ENCODE data around the gene ITM2A. TPM values are rescaled to one million over a fixed set of nuclear protein-coding genes. Genes with fewer than 3 reads are reported as not detected.

Gene ITM2A
- total RNA-seq (ENCODE audit: unreplicated experiment): 5.8 TPM
- long read RNA-seq, partial matches to known transcripts: 0 of 4 reads
- long read RNA-seq, other reads (novel, unspliced or antisense): 1 of 4 reads

- H3K4me1 Mint-ChIP-seq (ENCODE audit: low read depth, unreplicated experiment): peaks cover 6% of the 10 kb centered on the region
- TF ChIP-seq CTCF (IDR thresholded peaks at IDR 0.05; ENCODE audit: partially characterized antibody, unreplicated experiment): no peak
- H3K9me3 Mint-ChIP-seq (ENCODE audit: unreplicated experiment): peaks cover 8% of the 10 kb centered on the region
- peak; percentile 51 for DNase-seq
- peak within 1 kb of the TSS; percentile 56 for H3K27ac Mint-ChIP-seq (ENCODE audit: unreplicated experiment)
- H3K27me3 Mint-ChIP-seq (ENCODE audit: unreplicated experiment): no peaks in the 10 kb centered on the region
- H3K4me3 Mint-ChIP-seq (ENCODE audit: unreplicated experiment): peak within 1 kb of the TSS; percentile 90
- no peaks in the 10 kb centered on the region for H3K36me3 Mint-ChIP-seq (ENCODE audit: unreplicated experiment)
Observed at GRCh38 chrX:79366873-79367749, at the start of gene ITM2A. Gene ITM2A (minus strand): TSS chrX:79367334. CDS start chrX:79367215, 119 bp downstream.

DNA sequence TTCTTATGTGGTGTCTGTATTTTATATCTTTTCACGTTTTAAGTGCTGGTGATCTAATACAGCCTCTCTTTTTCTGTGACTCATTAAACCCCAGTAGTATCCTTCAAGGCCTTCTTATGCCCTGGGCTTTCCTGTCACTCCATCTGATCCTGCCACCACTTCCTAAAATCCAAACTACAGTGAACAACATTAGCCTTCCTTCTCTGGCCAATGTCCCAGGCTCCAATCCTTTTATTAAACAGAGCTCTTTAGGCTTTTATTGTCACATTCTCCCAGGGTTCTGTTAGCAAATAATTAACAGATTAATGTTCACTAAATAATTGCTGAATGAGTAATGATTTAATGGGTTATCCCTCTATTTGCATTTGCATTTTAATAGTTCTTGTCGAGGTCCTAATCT, 47.9 kb upstream of the ITM2A start:
- Mint-ChIP-seq H3K27me3 (ENCODE audit: unreplicated experiment) (no peaks in the 10 kb centered on the region), H3K4me1 (ENCODE audit: low read depth, unreplicated experiment) (no peaks in the 10 kb centered on the region), H3K9me3 (ENCODE audit: unreplicated experiment) (no peaks in the 10 kb centered on the region), H3K27ac (ENCODE audit: unreplicated experiment) (no peak overlapping the region), H3K4me3 (ENCODE audit: unreplicated experiment) (no peak overlapping the region), H3K36me3 (ENCODE audit: unreplicated experiment) (no peaks in the 10 kb centered on the region)
- DNase-seq: no peak
- TF ChIP-seq CTCF (IDR thresholded peaks at IDR 0.05; ENCODE audit: partially characterized antibody, unreplicated experiment): no peak

DNA sequence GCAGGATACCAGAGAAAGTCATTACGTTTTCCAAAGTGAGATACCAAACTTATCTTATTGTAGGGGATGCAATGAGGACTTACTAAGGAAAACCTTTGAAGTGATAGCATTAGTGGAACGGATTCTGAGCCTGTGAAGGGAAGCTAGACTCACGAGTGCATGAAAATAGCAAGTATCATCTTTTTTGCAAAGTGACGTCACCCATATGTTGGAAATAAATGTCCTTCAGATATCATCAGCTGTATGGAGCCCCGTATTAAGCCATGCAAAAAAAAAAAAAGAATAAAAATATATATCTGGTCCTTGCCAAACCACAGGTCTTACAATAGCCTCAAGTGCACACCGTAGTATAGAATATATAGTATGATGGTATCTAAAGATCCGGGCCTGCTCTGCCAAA, 46.8 kb upstream of the ITM2A start:
- DNase-seq: no peak
- Mint-ChIP-seq H3K36me3 (ENCODE audit: unreplicated experiment) (no peaks in the 10 kb centered on the region), H3K4me3 (ENCODE audit: unreplicated experiment) (no peak overlapping the region), H3K4me1 (ENCODE audit: low read depth, unreplicated experiment) (no peaks in the 10 kb centered on the region), H3K9me3 (ENCODE audit: unreplicated experiment) (no peaks in the 10 kb centered on the region), H3K27me3 (ENCODE audit: unreplicated experiment) (no peaks in the 10 kb centered on the region), H3K27ac (ENCODE audit: unreplicated experiment) (no peak overlapping the region)
- TF ChIP-seq CTCF (IDR thresholded peaks at IDR 0.05; ENCODE audit: partially characterized antibody, unreplicated experiment): no peak

DNA sequence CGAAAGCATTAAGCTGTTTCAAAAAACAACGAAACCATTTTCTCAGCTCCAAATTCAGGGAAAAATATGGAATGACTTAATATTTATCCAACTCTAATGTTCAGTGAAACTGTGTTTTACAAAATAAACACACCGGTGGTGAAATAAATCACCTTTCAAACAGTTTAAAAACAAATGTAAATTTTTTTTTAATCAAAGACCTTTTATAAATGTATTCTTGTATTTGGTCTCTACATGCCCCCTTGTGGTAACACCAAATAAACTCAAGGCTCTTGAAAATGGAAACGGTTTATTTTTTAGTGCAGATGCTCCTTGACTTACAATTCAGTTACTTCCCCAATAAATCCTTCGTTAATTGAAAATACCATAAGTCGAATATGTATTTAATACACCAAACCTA, 45.8 kb upstream of the ITM2A start:
- TF ChIP-seq CTCF (IDR thresholded peaks at IDR 0.05; ENCODE audit: partially characterized antibody, unreplicated experiment): peak; percentile 49
- H3K27ac Mint-ChIP-seq (ENCODE audit: unreplicated experiment): no peak overlapping the region
- no peaks in the 10 kb centered on the region for H3K27me3 Mint-ChIP-seq (ENCODE audit: unreplicated experiment)
- no peak for DNase-seq
- H3K36me3 Mint-ChIP-seq (ENCODE audit: unreplicated experiment): no peaks in the 10 kb centered on the region
- no peak overlapping the region for H3K4me3 Mint-ChIP-seq (ENCODE audit: unreplicated experiment)
- H3K9me3 Mint-ChIP-seq (ENCODE audit: unreplicated experiment): no peaks in the 10 kb centered on the region
- no peaks in the 10 kb centered on the region for H3K4me1 Mint-ChIP-seq (ENCODE audit: low read depth, unreplicated experiment)

DNA sequence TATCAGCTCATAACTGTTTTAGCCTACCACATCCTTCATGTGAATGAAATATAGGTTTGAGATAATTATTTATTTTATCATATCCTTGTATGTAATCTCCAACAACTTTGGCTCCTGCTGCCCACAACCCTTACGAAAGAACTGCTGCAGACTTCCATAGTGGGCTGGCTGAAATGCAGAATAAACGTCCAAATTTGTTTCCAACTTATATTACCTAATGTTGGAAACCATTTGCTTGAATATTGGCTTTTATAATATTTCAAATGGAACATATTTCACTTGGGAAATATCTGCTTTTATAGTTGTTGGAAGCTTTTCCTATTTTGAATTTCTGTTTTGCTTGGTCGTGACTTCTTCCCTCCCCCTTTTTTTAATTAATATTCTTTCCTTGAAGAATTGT, 45.0 kb upstream of the ITM2A start:
- Mint-ChIP-seq H3K4me1 (ENCODE audit: low read depth, unreplicated experiment) (no peaks in the 10 kb centered on the region), H3K27ac (ENCODE audit: unreplicated experiment) (no peak overlapping the region)

More for the DNA sequence above, 45.0 kb upstream of the ITM2A start:
- no peak for TF ChIP-seq CTCF (IDR thresholded peaks at IDR 0.05; ENCODE audit: partially characterized antibody, unreplicated experiment)
- Mint-ChIP-seq H3K9me3 (ENCODE audit: unreplicated experiment) (no peaks in the 10 kb centered on the region), H3K36me3 (ENCODE audit: unreplicated experiment) (no peaks in the 10 kb centered on the region), H3K4me3 (ENCODE audit: unreplicated experiment) (no peak overlapping the region), H3K27me3 (ENCODE audit: unreplicated experiment) (no peaks in the 10 kb centered on the region)
- DNase-seq: no peak
